Measurements from ENCODE around the gene HIC2.
"Not testable (repeated sequence)": the region's sequence is repeated elsewhere in the genome, so short reads cannot be mapped to it uniquely, and the experiment has no call there.

DNA sequence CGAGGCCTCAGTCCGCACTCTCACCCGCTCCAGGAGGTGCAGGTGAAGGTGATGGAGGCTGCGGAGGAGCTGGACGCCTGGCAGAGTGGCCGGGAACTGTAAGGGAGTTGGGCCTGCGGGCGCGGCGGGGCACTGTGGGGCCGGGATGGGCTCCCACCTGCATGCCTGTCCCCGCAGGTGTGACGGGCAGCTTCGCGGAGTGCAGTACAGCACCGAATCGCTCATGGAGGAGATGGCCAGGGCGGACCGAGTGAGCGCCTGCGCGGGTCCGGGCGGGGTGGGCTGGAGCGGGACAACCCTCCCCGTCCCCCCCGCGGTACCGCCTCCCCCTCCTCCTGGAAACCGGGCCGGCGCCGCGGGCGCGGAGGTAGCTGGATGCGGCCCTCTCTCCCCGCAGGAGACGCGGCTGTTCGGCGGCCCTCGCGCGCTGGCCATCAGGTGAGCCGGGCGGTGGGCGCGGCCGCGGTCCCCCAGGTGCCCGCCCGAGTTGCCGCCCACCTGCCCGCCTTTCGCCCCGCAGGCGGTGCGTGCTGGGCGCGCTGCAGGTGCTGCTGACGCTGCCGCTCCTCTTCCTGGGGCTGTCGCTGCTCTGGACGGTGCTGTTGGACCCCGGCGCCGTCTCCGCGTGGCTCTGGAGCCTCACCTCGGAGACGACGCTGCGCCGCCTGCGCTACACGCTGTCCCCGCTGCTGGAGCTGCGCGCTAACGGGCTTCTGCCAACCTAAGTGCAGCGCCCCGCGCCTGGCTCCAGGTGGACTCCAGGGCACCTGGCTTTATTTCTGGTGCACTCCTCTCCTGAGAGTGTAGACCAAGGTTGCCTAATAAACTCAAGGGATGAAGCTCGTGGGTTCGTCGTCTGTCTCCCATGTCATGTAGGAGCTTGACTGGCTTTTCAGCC is 52.2 kb downstream of the HIC2 start:
- TF ChIP-seq, protein P1, sequence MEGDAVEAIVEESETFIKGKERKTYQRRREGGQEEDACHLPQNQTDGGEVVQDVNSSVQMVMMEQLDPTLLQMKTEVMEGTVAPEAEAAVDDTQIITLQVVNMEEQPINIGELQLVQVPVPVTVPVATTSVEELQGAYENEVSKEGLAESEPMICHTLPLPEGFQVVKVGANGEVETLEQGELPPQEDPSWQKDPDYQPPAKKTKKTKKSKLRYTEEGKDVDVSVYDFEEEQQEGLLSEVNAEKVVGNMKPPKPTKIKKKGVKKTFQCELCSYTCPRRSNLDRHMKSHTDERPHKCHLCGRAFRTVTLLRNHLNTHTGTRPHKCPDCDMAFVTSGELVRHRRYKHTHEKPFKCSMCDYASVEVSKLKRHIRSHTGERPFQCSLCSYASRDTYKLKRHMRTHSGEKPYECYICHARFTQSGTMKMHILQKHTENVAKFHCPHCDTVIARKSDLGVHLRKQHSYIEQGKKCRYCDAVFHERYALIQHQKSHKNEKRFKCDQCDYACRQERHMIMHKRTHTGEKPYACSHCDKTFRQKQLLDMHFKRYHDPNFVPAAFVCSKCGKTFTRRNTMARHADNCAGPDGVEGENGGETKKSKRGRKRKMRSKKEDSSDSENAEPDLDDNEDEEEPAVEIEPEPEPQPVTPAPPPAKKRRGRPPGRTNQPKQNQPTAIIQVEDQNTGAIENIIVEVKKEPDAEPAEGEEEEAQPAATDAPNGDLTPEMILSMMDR (IDR thresholded peaks at IDR 0.05), result not testable (repeated sequence)
- TF ChIP-seq EP300 (IDR thresholded peaks at IDR 0.05); POLR2AphosphoS5 (IDR thresholded peaks at IDR 0.05); POLR2A (IDR thresholded peaks at IDR 0.05; ENCODE audit: low read depth): not testable (repeated sequence)

Measured in esophagus muscularis mucosa (tissue), 4 donors.